Stimulated activated CD4-positive, alpha-beta T cell treated with anti-CD3 and anti-CD28 coated beads, Interleukin-2, amount 100 ng/mL, for 24 hours (primary cell): Measurements from ENCODE around the gene ICE1.
A peak's percentile ranks its signal among the peaks of the same experiment; 100 is the strongest.
"Not testable (repeated sequence)": the region's sequence is repeated elsewhere in the genome, so short reads cannot be mapped to it uniquely, and the experiment has no call there.

Experiments used
- DNase-seq, 2 donors: peaks; one replicate each; pipeline ENCODE4 v3.0.0-alpha.2; 2020

Gene ICE1

GRCh38 chr5:5456858-5457257 is 34.4 kb downstream of the ICE1 start:
- DNase-seq, result no peak

GRCh38 chr5:5460311-5460710 is 37.8 kb downstream of the ICE1 start:
- DNase-seq, result no peak

- no peak for DNase-seq
Measured at GRCh38 chr5:5461012-5461411, 38.5 kb downstream of the ICE1 start.

DNA sequence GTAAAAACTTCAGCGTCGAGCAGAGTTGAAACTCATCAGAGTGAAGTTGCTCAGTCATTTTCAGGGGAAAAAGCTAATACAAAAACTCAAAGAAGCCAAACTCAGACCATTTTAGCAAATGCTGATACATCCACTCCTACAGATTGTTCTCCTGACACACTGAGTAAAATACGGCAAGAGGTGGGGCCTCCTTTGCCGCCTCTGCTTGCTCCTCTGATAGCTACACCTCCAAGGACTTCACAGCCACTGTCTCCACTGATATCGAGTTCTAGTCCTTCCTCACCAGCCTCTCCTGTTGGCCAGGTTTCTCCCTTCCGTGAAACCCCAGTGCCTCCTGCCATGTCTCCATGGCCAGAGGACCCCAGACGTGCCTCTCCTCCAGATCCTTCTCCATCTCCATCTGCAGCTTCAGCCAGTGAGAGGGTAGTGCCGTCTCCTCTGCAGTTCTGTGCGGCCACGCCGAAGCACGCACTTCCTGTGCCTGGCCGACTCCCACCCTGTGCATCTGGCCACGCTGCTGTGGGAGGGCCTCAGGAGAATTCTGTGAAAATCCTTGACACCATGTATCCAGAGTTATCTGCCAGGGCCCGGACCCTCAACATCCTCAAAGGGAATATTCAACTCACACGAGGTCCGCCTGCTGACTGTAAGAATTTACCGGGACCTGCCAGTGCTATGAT is 41.7 kb downstream of the ICE1 start:
- no peak for DNase-seq

DNA sequence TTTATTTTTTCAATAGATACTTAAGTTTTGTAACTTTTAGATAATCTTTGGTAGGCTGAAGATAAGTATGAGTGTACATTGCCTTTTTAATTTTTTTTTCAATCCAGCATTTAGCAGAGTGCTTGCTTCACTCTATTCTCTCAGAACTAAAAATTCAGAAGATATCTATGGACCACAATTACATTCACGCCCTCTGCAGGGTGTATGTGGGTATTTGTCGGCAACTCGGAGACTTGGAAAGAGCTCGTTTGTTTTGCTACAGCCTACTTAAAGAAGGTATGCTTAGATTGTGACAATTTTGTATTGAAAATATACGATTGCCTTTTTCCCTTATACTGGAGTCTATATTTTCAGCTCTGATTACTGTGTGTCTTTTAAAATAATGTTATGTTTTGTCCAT is 43.8 kb downstream of the ICE1 start:
- DNase-seq, result no peak

- DNase-seq, result no peak
Measured at GRCh38 chr5:5467737-5468136, 45.3 kb downstream of the ICE1 start.

DNA sequence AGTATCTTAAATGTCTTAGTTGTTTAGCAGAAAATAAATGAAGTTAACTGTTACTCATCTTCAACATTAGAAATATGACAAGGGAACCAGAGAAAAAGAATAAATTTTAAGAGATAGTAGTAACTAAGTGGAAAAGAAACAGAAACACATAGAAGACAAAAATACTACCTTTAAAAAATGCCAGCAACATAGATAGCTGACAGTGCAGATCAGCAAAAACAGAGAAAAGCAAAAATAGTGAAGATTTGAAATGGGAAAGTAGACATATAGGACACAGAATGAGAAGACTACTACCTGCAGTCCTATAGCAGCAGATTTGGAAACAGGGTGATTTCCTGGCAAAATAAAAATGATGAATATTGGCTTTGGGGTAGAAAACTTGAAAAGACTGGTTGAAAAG is 48.5 kb downstream of the ICE1 start:
- no peak for DNase-seq

DNA sequence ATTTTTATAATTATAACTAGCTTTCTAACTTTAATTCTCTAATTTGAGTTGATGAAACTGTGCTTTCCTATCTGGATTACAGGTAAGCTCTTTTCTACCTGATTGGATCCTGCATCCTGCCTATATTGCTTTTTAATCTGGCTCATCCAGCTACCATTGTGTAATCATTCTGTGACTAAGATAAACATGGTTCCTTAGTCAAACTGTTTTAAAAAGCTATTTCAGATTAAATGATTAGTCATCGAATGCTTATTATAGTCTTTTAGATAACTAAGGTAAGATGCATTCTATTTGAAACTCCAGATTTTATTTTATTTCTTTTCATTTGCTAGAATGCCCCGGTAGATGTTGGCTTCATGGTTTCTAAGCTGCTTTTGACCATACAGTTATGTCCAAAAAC is 50.7 kb downstream of the ICE1 start:
- no peak for DNase-seq

DNA sequence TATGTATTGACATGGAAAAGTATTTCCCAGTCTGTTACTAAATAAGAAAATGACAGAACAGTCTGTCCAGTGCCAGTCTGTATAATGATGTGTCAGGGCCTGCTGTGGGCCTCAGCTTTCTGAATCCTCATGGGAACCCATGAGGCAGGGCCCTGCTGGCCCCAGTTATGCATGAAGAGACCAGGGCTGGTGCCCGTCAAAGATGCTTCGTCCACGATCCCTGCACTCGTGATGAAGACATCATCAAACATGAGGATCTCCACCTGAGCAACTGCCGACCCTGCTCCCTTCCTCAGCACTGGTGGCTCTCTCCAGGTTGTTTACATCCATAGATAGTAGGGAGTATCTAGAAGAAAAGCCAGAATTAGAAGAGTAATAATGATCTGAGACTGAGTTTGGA is 52.5 kb downstream of the ICE1 start:
- no peak for DNase-seq

DNA sequence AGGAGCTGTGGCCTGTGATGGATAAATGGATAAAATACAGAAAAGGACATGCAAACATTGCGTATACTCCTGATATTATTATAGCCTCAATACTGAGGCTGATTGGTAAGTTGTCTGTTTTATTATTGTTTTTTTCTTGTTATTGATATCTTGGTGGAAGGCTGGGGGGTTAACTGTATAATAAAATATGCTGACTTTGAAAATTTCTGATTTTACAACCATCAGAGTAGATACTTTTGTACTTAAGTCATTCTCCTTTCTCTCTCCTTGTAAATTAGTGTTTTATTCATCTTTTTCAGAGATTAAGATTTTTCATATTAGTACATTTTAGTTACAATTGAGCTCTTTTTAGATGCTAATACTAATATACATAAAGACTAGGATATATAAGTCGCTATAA is 53.5 kb downstream of the ICE1 start:
- no peak for DNase-seq

DNA sequence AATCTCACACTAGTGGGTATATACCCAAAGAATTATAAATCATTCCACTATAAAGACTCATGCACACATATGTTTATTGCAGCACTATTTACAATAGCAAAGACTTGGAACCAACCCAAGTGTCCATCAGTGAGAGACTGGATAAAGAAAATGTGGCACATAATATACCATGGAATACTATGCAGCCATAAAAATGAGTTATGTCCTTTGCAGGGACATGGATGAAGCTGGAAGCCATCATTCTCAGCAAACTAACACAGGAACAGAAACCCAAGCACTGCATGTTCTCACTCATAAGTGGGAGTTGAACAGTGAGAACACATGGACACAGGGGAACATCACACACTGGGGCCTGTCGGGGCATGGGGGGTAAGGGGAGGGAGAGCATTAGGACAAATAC is 57.1 kb downstream of the ICE1 start:
- not testable (repeated sequence) for DNase-seq

DNA sequence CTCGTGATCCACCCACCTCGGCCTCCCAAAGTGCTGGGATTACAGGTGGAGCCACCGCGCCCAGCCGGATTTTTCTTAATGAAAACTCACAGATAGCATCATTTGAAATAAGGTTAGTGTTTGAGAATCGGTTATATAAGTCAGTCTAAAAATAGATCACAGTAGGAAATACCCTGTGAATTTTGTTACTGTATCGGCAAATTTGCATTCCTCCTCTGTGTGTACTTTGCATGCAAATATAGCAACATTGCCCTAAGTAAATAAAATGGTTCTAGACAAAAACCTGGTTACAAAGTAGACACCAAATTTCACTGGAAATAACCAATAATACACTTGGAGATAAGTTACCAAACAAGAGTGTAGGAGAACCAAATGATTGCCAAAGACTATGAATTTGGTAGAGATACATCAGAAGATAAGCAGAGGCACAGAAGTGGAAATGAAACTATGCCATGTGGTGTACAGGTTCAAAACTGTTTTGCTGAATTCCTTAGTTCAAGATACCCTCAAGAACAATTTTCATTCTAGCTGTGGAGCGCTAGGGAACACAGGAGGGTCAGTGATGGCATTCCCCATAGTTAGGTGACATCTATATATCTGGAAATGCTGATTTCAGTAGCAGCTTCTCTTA is 58.1 kb downstream of the ICE1 start:
- DNase-seq, result no peak

- DNase-seq, result no peak
Measured at GRCh38 chr5:5481206-5481605, 58.7 kb downstream of the ICE1 start.

GRCh38 chr5:5481633-5482032 is 59.2 kb downstream of the ICE1 start:
- DNase-seq, result no peak

DNA sequence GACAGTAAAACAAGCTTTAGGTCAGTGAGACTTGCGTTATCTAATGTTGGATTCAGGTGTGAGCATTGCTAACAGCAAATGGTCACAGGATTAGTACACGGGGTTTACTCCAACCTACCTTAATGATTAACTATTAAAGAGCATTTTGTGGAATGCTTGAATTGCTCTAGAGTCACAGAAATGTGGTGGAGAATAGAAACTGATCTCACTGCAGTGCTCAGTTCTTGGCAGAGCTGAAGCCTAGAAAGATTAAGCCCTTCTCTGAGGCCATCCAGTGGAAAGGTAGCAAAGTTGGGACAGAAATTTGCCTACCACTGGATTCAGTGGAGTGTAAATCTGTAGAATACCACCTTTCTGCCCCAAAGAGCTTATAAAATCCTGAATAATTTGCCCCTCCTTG is 60.9 kb downstream of the ICE1 start:
- no peak for DNase-seq

- DNase-seq, result no peak
Measured at GRCh38 chr5:5483880-5484598, 61.6 kb downstream of the ICE1 start.

GRCh38 chr5:5486122-5486521 is 63.6 kb downstream of the ICE1 start:
- no peak for DNase-seq

DNA sequence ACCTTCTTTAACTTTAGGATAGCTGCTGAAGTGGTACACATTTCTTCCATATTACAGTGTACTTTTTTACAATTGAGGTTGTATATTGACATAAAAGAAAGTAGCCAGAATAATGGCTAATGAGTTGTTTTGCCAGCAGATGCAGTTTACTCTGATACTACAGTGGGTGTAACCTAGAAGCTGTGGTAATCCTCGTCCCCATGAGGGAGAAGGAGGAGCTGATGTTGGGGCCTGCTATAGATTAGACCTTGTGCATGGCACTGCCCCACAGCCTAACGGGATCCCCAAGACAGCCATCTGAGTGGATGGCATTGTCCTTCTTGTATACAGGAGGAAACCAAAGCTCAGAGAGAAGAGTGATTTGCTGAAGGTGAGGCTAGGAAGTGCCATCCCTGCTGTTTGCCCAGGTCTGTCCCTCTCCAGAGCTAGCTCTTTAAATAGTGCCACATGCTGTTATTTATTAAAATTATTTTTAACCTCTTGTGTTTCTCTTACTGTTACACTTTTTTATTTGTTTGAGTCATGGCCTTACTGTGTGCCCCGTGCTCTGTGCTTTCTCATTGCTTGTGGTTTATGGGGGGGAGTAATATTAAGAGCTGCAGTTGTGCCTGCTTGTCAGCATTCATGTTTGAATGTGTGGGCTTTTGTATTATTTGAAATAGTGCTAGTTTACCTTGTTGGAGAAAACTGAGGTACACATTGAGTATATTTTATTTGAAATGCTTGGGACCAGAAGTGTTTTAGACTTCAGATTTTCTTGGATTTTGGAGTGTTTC is 65.3 kb downstream of the ICE1 start:
- DNase-seq, result no peak

- no peak for DNase-seq
Measured at GRCh38 chr5:5490774-5491347, 68.4 kb downstream of the ICE1 start.

GRCh38 chr5:5492087-5492933 is 69.8 kb downstream of the ICE1 start:
- DNase-seq, result peak in 1 of 2 donors; percentile 33

DNA sequence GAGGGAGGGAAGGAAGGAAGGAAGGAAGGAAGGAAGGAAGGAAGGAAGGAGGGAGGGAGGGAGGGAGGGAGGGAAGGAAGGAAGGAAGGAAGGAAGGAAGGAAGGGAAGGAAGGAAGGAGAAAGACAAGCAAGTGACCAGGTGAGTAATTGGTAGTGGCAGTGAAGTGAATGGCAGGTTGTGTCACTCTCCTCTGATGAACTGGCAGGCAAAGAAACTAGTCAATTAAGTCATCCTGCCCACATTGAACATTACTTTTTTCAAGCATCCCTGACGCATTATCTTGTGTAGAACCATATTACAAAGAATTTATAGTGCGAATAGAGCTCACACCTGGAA is 70.4 kb downstream of the ICE1 start:
- not testable (repeated sequence) for DNase-seq
